Neuronal stem cell (in vitro differentiated cells): ENCODE results near the gene GYS1.
A peak's percentile ranks its signal among the peaks of the same experiment; 100 is the strongest.

Experiments used
- DNase-seq: peaks from one replicate; pipeline ENCODE4 v3.0.0-alpha.2; 2013; ENCODE audit warnings: low spot score
- H2AFZ ChIP-seq: one replicate; pipeline ENCODE4 v1.6.1; 2013; ENCODE audit warnings: mild to moderate bottlenecking, low read length, inconsistent platforms
- H2AK5ac ChIP-seq: 2 replicates; pipeline ENCODE4 v1.6.1; 2013; ENCODE audit warnings: low read depth, mild to moderate bottlenecking, inconsistent platforms, low read length, moderate library complexity, mixed read lengths
- H2BK120ac ChIP-seq: 2 replicates; pipeline ENCODE4 v1.6.1; 2013; ENCODE audit warnings: low read depth, mild to moderate bottlenecking, inconsistent platforms, low read length, moderate library complexity, mixed read lengths
- H2BK12ac ChIP-seq: one replicate; pipeline ENCODE4 v1.6.1; 2013; ENCODE audit warnings: low read length, inconsistent platforms
- H2BK15ac ChIP-seq: 2 replicates; pipeline ENCODE4 v1.6.1; 2013; ENCODE audit warnings: mild to moderate bottlenecking, low read length, inconsistent platforms, mixed read lengths
- H2BK5ac ChIP-seq: one replicate; pipeline ENCODE4 v1.6.1; 2013; ENCODE audit warnings: inconsistent platforms, mild to moderate bottlenecking, low read length, moderate library complexity
- H3K14ac ChIP-seq: one replicate; pipeline ENCODE4 v1.6.1; 2013; ENCODE audit warnings: low read length, inconsistent platforms
- H3K18ac ChIP-seq: 2 replicates; pipeline ENCODE4 v1.6.1; 2013; ENCODE audit warnings: low read length, inconsistent platforms
- H3K23ac ChIP-seq: 2 replicates; pipeline ENCODE4 v1.6.1; 2013; ENCODE audit warnings: low read depth, mild to moderate bottlenecking, mixed read lengths, low read length, inconsistent platforms; ENCODE audit not compliant: poor library complexity
- H3K27ac ChIP-seq: replicated peaks from 3 replicates; pipeline ENCODE4 v1.5.1; 2013; ENCODE audit warnings: low read length, inconsistent platforms
- H3K27me3 ChIP-seq, 3 experiments: 2 replicates each; pipeline ENCODE4 v1.6.1; 2013; ENCODE audit warnings: low read length in 3 of 3, mild to moderate bottlenecking in 2 of 3, inconsistent platforms in 1 of 3, low read depth in 1 of 3, mixed read lengths in 1 of 3, moderate library complexity in 1 of 3; ENCODE audit not compliant: control insufficient read depth in 3 of 3, insufficient read depth in 3 of 3
- H3K36me3 ChIP-seq, 2 donors: replicated peaks in 1 of 2; 2 replicates each; pipeline ENCODE4 v1.6.1; 2013; ENCODE audit warnings: low read length in 2 of 2; ENCODE audit not compliant: control insufficient read depth in 2 of 2, insufficient read depth in 2 of 2
- H3K4ac ChIP-seq: 2 replicates; pipeline ENCODE4 v1.6.1; 2013; ENCODE audit warnings: inconsistent platforms, mild to moderate bottlenecking, low read length, moderate library complexity
- H3K4me1 ChIP-seq, 2 donors: 1 replicate in 1 of 2; 2 replicates in 1 of 2; pipeline ENCODE4 v1.6.1; 2013; ENCODE audit warnings: low read length in 2 of 2, low read depth in 1 of 2; ENCODE audit not compliant: control insufficient read depth in 2 of 2, insufficient read depth in 1 of 2
- H3K4me2 ChIP-seq: one replicate; pipeline ENCODE4 v1.6.1; 2013; ENCODE audit warnings: mild to moderate bottlenecking, low read length, inconsistent platforms; ENCODE audit not compliant: insufficient read depth, poor library complexity, severe bottlenecking
- H3K4me3 ChIP-seq, 2 donors: 2 replicates each; pipeline ENCODE4 v1.5.1; 2013; ENCODE audit warnings: low read length in 2 of 2, mild to moderate bottlenecking in 2 of 2, inconsistent platforms in 1 of 2, moderate library complexity in 1 of 2
- H3K79me1 ChIP-seq: one replicate; pipeline ENCODE4 v1.6.1; 2013; ENCODE audit warnings: low read depth, mild to moderate bottlenecking, inconsistent platforms, low read length, moderate library complexity
- H3K9ac ChIP-seq: one replicate; pipeline ENCODE4 v1.6.1; 2013; ENCODE audit warnings: mild to moderate bottlenecking, low read depth, low read length, inconsistent platforms; ENCODE audit not compliant: poor library complexity
- H3K9me3 ChIP-seq, 2 donors: replicated peaks in 1 of 2; 2 replicates each; pipeline versions ENCODE3 to v1.6.1; 2013; ENCODE audit warnings: low read length in 2 of 2, mild to moderate bottlenecking in 2 of 2, inconsistent platforms in 1 of 2, low read depth in 1 of 2, mixed read lengths in 1 of 2, moderate library complexity in 1 of 2; ENCODE audit not compliant: control insufficient read depth in 2 of 2, insufficient read depth in 1 of 2
- H4K8ac ChIP-seq: one replicate; pipeline ENCODE4 v1.6.1; 2013; ENCODE audit warnings: low read depth, mild to moderate bottlenecking, inconsistent platforms, low read length, moderate library complexity
- H4K91ac ChIP-seq: one replicate; pipeline ENCODE4 v1.6.1; 2013; ENCODE audit warnings: low read length, low read depth, mild to moderate bottlenecking, inconsistent platforms; ENCODE audit not compliant: poor library complexity
- WGBS, 2 donors: extraction: QIAGEN DNeasy Blood & Tissue Kit; methylation state at CpG; one replicate each; pipeline ENCODE4 v1.1.7; 2013; ENCODE audit warnings: missing lambda C conversion rate in 2 of 2, mixed read lengths in 1 of 2; ENCODE audit not compliant: insufficient read length in 2 of 2, insufficient replicate concordance in 1 of 2; ENCODE audit errors: extremely low coverage in 2 of 2; 5-methylcytosine and 5-hydroxymethylcytosine counted together

Gene GYS1

GRCh38 chr19:49014870-49015255 lies 21.8 kb upstream of the GYS1 start:
- Histone ChIP-seq H2BK120ac (no peak overlapping the region), H2AK5ac (no peak overlapping the region), H2AFZ (no peak overlapping the region), H3K14ac (no peak overlapping the region), H4K91ac (no peak overlapping the region), H3K9me3 (no peaks in the 10 kb centered on the region), H3K9ac (peak overlapping the region; percentile 21), H2BK15ac (no peak overlapping the region), H3K4me3 (no peak overlapping the region), H3K23ac (peak overlapping the region; percentile 43), H2BK12ac (no peak overlapping the region), H3K79me1 (peaks cover 2% of the 10 kb centered on the region), H3K27me3 (peaks cover 0 to 19% (median 0%) of the 10 kb centered on the region in 3 experiments), H3K4me1 (peaks cover 0 to 2% of the 10 kb centered on the region in 2 donors), H3K27ac (no peak overlapping the region), H2BK5ac (no peak overlapping the region), H3K36me3 (peaks cover 30 to 67% of the 10 kb centered on the region in 2 donors), H4K8ac (no peak overlapping the region), H3K4me2 (no peak overlapping the region), H3K4ac (no peak overlapping the region), H3K18ac (no peak overlapping the region)
- no CpG with 5 or more reads among the region's 18 CpGs for WGBS, 2 donors
- DNase-seq: no peak

GRCh38 chr19:49014123-49014869 lies 21.2 kb upstream of the GYS1 start:
- Histone ChIP-seq H2BK120ac (no peak overlapping the region), H4K91ac (no peak overlapping the region), H2BK5ac (no peak overlapping the region), H3K18ac (no peak overlapping the region), H2BK12ac (no peak overlapping the region), H4K8ac (no peak overlapping the region), H3K23ac (peak overlapping the region; percentile 55), H3K4me3 (no peak overlapping the region), H2AFZ (no peak overlapping the region), H3K27me3 (peaks cover 0 to 17% (median 0%) of the 10 kb centered on the region in 3 experiments), H3K36me3 (peaks cover 35 to 73% of the 10 kb centered on the region in 2 donors), H2BK15ac (no peak overlapping the region), H3K9me3 (no peaks in the 10 kb centered on the region), H3K4ac (no peak overlapping the region), H3K4me2 (no peak overlapping the region), H2AK5ac (no peak overlapping the region), H3K4me1 (peaks cover 0 to 2% of the 10 kb centered on the region in 2 donors), H3K14ac (no peak overlapping the region), H3K27ac (no peak overlapping the region), H3K79me1 (peaks cover 2% of the 10 kb centered on the region), H3K9ac (peak overlapping the region; percentile 21)
- WGBS, 2 donors: no CpG with 5 or more reads among the region's 32 CpGs
- DNase-seq: no peak

GRCh38 chr19:49011194-49011593 lies 18.1 kb upstream of the GYS1 start:
- Histone ChIP-seq H2BK5ac (no peak overlapping the region), H3K9ac (no peak overlapping the region), H3K9me3 (no peaks in the 10 kb centered on the region), H3K4ac (no peak overlapping the region), H2AFZ (no peak overlapping the region), H3K27ac (no peak overlapping the region), H3K4me3 (no peak overlapping the region), H4K91ac (no peak overlapping the region), H3K79me1 (peaks cover 5% of the 10 kb centered on the region), H3K4me1 (no peaks in the 10 kb centered on the region), H2BK12ac (no peak overlapping the region), H2BK15ac (no peak overlapping the region), H3K4me2 (no peak overlapping the region), H3K36me3 (peaks cover 49 to 85% of the 10 kb centered on the region in 2 donors), H3K27me3 (no peaks in the 10 kb centered on the region), H3K14ac (no peak overlapping the region), H2AK5ac (no peak overlapping the region), H3K18ac (no peak overlapping the region), H2BK120ac (no peak overlapping the region), H3K23ac (no peak overlapping the region), H4K8ac (no peak overlapping the region)
- DNase-seq: no peak
- no CpG with 5 or more reads among the region's 17 CpGs for WGBS, 2 donors

- Histone ChIP-seq H3K27me3 (peaks cover 0 to 2% (median 0%) of the 10 kb centered on the region in 3 experiments), H3K79me1 (peaks cover 5% of the 10 kb centered on the region), H2AFZ (no peak overlapping the region), H3K9ac (no peak overlapping the region), H2BK12ac (no peak overlapping the region), H3K4me3 (no peak overlapping the region), H3K9me3 (no peaks in the 10 kb centered on the region), H4K8ac (no peak overlapping the region), H2BK15ac (no peak overlapping the region), H3K27ac (no peak overlapping the region), H2AK5ac (no peak overlapping the region), H3K36me3 (peaks cover 49 to 84% of the 10 kb centered on the region in 2 donors), H4K91ac (no peak overlapping the region), H2BK120ac (no peak overlapping the region), H3K4me1 (no peaks in the 10 kb centered on the region), H3K14ac (no peak overlapping the region), H3K18ac (no peak overlapping the region), H3K23ac (no peak overlapping the region), H3K4ac (no peak overlapping the region), H3K4me2 (no peak overlapping the region), H2BK5ac (no peak overlapping the region)
- no peak for DNase-seq
- whole genome bisulfite sequencing, 2 donors: no CpG with 5 or more reads among the region's 18 CpGs
These were observed 17.3 kb upstream of the GYS1 start for GRCh38 chr19:49010453-49010852.
